ENCODE measurements around the gene SLC9A3.

Gene SLC9A3

DNA sequence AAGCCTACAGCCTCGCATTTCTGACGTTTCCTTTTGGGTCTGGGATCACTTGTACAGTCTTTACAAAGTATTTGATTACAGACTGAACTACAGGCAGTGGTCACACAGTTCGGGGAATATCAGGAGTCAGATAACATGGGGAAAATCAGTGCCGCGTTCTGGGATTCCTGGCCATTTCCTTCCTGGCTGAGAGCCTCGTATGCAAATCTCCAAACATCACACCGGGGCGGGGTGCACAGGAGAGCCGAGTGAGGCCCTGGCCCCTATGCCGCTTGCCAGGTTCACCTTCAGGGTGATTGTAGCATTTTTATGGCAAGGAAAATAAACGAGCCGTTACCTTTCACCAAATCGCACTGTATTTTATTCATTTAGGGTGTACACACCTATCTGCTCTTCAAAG is 29.6 kb upstream of the SLC9A3 start:
- H3K4me3 ChIP-seq (ENCODE audit: low read depth in 1 of 2, low read length in 2 of 2): no peak overlapping the region
- no peak overlapping the region for H3K27ac ChIP-seq (ENCODE audit: low read depth, low read length)
- H3K4me1 ChIP-seq (ENCODE audit: insufficient read depth, low read length): no peaks in the 10 kb centered on the region
- H3K9me3 ChIP-seq (ENCODE audit: low read length): no peaks in the 10 kb centered on the region
- peaks cover 0 to 7% of the 10 kb centered on the region in 2 donors for H3K27me3 ChIP-seq (ENCODE audit: control insufficient read depth in 1 of 2, insufficient read depth in 2 of 2, low read length in 2 of 2)
- H3K9ac ChIP-seq (ENCODE audit: low read length): no peak overlapping the region
- no peaks in the 10 kb centered on the region for H3K36me3 ChIP-seq (ENCODE audit: insufficient read depth, low read length)

DNA sequence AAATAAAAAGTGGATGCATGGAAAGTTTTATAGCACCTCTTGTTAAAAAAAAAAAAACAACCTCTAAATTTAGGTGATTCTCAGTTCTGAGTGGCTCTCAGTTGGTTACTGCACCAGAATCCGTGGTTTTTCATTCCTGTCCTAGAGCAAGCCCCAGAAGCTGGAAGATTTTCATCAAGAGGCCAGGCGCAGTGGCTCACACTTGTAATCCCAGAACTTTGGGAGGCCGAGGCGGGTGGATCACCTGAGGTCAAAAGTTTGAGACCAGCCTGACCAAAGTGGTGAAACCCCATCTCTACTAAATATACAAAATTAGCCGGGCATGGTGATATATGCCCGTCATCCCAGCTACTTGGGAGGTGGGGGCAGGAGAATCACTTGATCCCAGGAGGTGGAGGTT is 27.2 kb upstream of the SLC9A3 start:
- Histone ChIP-seq H3K27ac (ENCODE audit: low read depth, low read length) (no peak overlapping the region), H3K4me1 (ENCODE audit: insufficient read depth, low read length) (no peaks in the 10 kb centered on the region), H3K27me3 (ENCODE audit: control insufficient read depth in 1 of 2, insufficient read depth in 2 of 2, low read length in 2 of 2) (peaks cover 0 to 23% of the 10 kb centered on the region in 2 donors), H3K4me3 (ENCODE audit: low read depth in 1 of 2, low read length in 2 of 2) (no peak overlapping the region), H3K9ac (ENCODE audit: low read length) (no peak overlapping the region), H3K36me3 (ENCODE audit: insufficient read depth, low read length) (no peaks in the 10 kb centered on the region), H3K9me3 (ENCODE audit: low read length) (no peaks in the 10 kb centered on the region)

DNA sequence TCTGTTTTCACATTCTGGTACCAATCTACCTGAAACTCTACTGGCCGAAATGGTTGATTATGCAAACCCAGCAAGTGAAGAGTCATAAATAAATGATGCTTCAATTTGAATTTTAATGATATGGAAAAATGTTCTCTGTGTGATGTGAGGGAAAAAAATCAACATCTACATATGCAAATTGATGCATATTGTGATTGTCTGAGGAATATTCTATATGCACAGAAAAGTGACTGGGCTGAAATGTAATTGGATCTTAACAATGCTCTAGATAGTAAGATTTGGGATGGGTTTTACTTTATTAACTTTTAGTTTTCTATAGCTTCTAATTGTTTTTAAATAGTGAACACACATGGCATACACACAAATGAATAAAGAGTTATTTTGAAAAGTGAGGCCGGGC is 25.0 kb upstream of the SLC9A3 start:
- H3K9ac ChIP-seq (ENCODE audit: low read length): no peak overlapping the region

DNA sequence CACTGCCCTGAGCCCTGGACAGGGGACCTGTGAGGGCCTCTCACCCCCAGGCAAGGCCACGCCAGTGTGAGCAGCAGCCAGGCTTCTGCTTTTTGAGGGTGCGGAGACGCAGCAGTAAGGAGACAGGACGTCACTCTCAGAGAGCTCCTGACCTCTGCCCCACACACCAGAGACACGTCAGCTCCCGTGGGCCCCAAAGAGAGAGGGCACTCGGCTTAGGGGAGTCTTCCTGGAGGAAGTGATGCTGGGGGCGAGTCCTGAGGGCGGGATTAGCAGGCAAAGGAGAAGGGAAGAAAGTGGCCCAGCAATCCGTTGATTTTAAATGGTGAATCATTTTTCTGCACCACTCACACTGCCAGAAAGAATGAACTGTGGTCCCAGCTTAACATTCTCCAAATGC is 24.0 kb upstream of the SLC9A3 start:
- no peaks in the 10 kb centered on the region for H3K9me3 ChIP-seq (ENCODE audit: low read length)
- no peak overlapping the region for H3K9ac ChIP-seq (ENCODE audit: low read length)
- no peak overlapping the region for H3K27ac ChIP-seq (ENCODE audit: low read depth, low read length)
- H3K27me3 ChIP-seq (ENCODE audit: control insufficient read depth in 1 of 2, insufficient read depth in 2 of 2, low read length in 2 of 2): peaks cover 0 to 23% of the 10 kb centered on the region in 2 donors
- H3K4me3 ChIP-seq (ENCODE audit: low read depth in 1 of 2, low read length in 2 of 2): no peak overlapping the region
- no peaks in the 10 kb centered on the region for H3K4me1 ChIP-seq (ENCODE audit: insufficient read depth, low read length)
- no peaks in the 10 kb centered on the region for H3K36me3 ChIP-seq (ENCODE audit: insufficient read depth, low read length)

More for the DNA sequence above, 25.0 kb upstream of the SLC9A3 start:
- no peak overlapping the region for H3K4me3 ChIP-seq (ENCODE audit: low read depth in 1 of 2, low read length in 2 of 2)
- H3K9me3 ChIP-seq (ENCODE audit: low read length): no peaks in the 10 kb centered on the region
- H3K27ac ChIP-seq (ENCODE audit: low read depth, low read length): no peak overlapping the region
- peaks cover 0 to 23% of the 10 kb centered on the region in 2 donors for H3K27me3 ChIP-seq (ENCODE audit: control insufficient read depth in 1 of 2, insufficient read depth in 2 of 2, low read length in 2 of 2)
- H3K36me3 ChIP-seq (ENCODE audit: insufficient read depth, low read length): no peaks in the 10 kb centered on the region
- no peaks in the 10 kb centered on the region for H3K4me1 ChIP-seq (ENCODE audit: insufficient read depth, low read length)

DNA sequence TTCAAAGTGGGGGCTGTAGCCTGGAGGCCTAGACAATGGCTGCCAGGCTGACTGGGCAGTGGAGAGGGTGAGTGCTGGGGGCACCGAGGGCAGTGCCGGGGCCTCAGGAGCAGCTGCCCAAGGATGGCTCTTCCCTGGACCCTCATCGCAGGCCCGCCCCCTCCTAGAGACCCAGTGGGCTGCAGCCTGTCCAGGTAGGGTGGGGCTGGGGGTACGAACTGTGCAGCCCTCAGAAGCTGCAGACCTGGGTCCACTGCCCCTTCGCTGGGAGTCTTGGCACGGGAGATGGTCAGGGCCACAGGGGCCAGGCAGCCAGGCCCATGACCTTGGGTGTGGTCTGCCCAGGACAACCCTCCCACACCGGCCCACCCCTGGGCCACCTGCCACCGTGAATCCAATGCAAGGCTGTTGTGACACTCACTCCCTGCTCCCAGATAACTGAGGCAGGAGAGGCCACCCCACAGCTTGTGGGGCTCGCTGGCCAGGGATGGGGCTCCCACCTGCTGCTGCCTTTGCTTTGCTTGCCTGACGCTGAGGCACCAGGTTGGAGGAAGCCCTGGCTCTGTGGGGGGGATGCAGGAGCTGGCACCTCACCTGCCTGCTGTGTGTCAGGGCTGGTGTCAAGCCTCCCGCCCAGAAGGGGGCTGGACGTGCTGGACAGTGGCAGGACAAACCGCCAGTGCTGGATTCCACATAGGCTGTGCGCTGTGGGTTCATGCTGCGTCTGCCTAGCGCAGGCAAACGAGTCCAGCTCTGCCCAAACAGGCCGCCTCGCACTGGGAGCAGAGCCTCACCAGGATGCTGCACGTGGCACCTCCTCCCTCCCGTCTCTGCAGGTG is 23.1 kb upstream of the SLC9A3 start:
- no peaks in the 10 kb centered on the region for H3K36me3 ChIP-seq (ENCODE audit: insufficient read depth, low read length)
- no peak overlapping the region for H3K9ac ChIP-seq (ENCODE audit: low read length)
- H3K4me1 ChIP-seq (ENCODE audit: insufficient read depth, low read length): no peaks in the 10 kb centered on the region
- peaks cover 0 to 23% of the 10 kb centered on the region in 2 donors for H3K27me3 ChIP-seq (ENCODE audit: control insufficient read depth in 1 of 2, insufficient read depth in 2 of 2, low read length in 2 of 2)
- H3K4me3 ChIP-seq (ENCODE audit: low read depth in 1 of 2, low read length in 2 of 2): no peak overlapping the region
- no peak overlapping the region for H3K27ac ChIP-seq (ENCODE audit: low read depth, low read length)
- H3K9me3 ChIP-seq (ENCODE audit: low read length): no peaks in the 10 kb centered on the region

DNA sequence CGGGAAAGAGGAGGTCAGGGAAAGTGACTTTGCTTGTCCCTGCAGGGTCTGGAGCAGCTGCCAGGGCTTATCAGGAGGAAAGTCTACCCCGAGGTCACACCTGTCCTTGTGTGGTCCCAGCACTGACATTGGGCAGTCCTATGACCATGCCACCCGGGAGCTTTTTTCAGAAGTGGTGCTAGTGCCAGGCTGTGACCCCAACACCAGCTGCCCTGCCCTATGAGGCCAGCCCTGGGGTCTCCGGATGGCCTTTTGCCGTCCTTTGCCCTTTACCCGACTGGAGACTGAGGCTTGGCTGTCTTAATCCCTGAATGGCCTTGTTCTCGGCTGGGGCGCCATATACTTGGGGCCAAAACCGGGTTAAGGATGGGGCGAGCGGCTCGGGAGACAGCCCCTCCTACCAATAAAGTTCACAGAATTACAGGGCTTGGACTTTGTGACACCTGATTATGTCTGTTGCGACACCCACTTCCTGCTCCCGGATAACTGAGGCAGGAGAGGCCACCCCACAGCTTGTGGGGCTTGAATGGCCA is 22.2 kb upstream of the SLC9A3 start:
- peaks cover 0 to 24% of the 10 kb centered on the region in 2 donors for H3K27me3 ChIP-seq (ENCODE audit: control insufficient read depth in 1 of 2, insufficient read depth in 2 of 2, low read length in 2 of 2)
- no peaks in the 10 kb centered on the region for H3K9me3 ChIP-seq (ENCODE audit: low read length)
- no peaks in the 10 kb centered on the region for H3K4me1 ChIP-seq (ENCODE audit: insufficient read depth, low read length)
- H3K27ac ChIP-seq (ENCODE audit: low read depth, low read length): no peak overlapping the region
- no peak overlapping the region for H3K9ac ChIP-seq (ENCODE audit: low read length)
- H3K36me3 ChIP-seq (ENCODE audit: insufficient read depth, low read length): no peaks in the 10 kb centered on the region
- no peak overlapping the region for H3K4me3 ChIP-seq (ENCODE audit: low read depth in 1 of 2, low read length in 2 of 2)

DNA sequence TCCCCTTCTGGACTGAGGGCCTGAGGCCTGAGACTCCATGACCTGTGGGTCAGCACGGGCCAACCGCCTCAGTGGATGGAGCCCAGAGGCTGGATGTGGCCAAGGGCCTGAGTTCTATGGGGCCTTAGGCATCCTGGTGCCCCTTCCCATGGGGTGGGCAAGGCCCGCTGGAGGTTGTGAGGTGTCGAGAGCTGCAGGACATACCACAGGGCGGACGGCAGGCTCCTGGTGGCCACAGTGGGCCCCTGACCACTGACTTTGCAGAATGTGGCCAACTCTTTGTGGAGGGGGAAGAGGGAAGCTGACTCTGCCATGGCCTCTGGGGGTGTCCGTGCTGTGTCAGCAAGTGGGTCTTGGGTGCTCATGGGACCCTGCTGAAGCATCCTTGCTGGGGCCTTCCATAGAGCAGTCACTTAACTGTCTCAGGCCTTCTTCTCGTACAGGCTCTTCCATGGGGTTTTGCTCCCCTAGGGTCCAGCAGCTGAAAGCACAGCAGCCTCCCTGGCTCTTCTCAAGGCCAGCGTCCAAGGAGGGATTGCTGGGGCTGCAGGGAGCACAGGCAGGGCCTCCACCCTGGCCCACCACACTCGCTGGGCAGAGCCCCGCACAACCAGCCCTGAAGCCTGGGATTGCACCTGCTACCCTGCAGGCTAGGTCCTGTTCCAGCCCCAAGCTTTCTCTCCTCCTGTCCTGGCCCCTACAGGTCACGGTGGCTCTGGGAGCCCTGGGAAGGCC is 21.6 kb upstream of the SLC9A3 start:
- H3K4me1 ChIP-seq (ENCODE audit: insufficient read depth, low read length): no peaks in the 10 kb centered on the region
- no peaks in the 10 kb centered on the region for H3K9me3 ChIP-seq (ENCODE audit: low read length)
- H3K27ac ChIP-seq (ENCODE audit: low read depth, low read length): no peak overlapping the region
- H3K9ac ChIP-seq (ENCODE audit: low read length): no peak overlapping the region
- peaks cover 0 to 30% of the 10 kb centered on the region in 2 donors for H3K27me3 ChIP-seq (ENCODE audit: control insufficient read depth in 1 of 2, insufficient read depth in 2 of 2, low read length in 2 of 2)
- H3K4me3 ChIP-seq (ENCODE audit: low read depth in 1 of 2, low read length in 2 of 2): no peak overlapping the region
- no peaks in the 10 kb centered on the region for H3K36me3 ChIP-seq (ENCODE audit: insufficient read depth, low read length)

DNA sequence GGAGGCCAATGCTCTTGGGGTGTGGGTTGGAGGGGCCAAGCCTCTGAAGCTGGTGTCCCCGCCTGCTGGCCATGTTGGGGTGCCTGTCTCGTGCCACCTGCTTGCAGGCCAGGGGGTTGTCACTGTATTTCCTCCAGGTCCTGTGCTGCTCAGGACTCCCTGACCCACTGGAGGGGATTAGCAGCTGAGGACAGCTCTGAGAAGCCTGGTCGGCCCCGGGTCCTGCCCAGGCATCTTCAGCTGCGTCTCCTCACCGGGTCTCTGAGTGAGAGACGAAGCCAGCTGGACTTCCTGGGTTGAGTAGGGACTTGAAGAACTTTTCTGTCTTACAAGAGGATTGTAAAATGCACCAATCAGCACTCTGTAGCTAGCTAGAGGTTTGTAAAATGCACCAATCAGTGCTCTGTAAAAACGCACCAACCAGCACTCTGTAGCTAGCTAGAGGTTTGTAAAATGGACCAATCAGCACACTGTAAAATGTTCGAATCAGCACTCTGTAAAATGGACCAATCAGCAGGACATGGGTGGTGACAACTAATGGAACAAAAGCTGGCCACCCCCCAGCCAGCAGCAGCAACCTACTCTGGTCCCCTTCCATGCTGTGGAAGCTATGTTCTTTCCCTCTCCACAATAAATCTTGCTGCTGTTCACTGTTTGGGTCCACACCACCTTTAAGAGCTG is 20.6 kb upstream of the SLC9A3 start:
- Histone ChIP-seq H3K36me3 (ENCODE audit: insufficient read depth, low read length) (no peaks in the 10 kb centered on the region), H3K4me1 (ENCODE audit: insufficient read depth, low read length) (no peaks in the 10 kb centered on the region), H3K27ac (ENCODE audit: low read depth, low read length) (no peak overlapping the region), H3K27me3 (ENCODE audit: control insufficient read depth in 1 of 2, insufficient read depth in 2 of 2, low read length in 2 of 2) (peaks cover 0 to 31% of the 10 kb centered on the region in 2 donors), H3K4me3 (ENCODE audit: low read depth in 1 of 2, low read length in 2 of 2) (no peak overlapping the region), H3K9me3 (ENCODE audit: low read length) (no peaks in the 10 kb centered on the region), H3K9ac (ENCODE audit: low read length) (no peak overlapping the region)

DNA sequence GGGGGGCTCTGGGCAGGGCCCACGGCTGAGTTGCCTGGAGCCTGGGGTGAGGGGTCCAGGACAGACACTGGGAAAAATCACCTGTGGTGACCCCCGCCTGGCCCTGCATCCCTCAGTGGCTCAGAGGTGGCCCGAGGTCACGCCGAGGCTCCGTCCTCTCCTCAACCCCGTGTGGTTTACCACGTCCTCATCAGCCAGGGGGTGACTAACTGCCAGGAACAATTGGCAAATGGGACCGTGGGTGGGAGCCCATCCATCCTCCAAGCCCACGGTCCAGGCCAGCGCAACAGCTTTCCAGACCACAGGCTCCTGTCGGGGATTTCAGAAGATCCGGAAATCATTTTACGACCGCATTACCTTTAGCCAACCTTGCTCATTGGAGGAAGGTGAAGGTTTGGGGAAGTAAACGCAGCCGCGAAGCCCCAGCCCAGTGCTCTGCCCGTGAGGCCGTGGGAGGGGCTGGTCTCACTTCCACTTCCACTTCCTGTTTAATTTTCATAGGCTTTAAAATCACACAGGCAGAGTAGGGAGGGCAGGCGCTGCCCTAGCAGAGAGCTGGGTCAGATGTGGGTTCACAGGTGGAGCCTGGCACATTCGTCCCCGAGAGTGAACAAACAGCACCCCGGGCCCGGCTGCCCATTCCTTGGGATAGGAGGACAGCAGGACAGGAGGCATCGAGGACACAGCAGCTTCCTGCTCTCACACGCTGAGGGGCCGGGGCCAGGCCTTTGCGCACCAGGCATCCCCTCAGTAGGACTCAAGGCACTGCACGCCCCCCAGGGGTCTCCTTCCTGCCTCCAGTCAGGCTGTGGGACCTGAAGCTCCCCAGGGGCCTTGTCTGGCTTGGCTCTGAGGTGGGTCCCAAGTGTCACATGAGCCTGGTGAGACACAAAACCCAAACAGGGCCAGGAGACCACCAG is 19.8 kb upstream of the SLC9A3 start:
- H3K36me3 ChIP-seq (ENCODE audit: insufficient read depth, low read length): no peaks in the 10 kb centered on the region
- no peak overlapping the region for H3K4me3 ChIP-seq (ENCODE audit: low read depth in 1 of 2, low read length in 2 of 2)
- H3K9me3 ChIP-seq (ENCODE audit: low read length): no peaks in the 10 kb centered on the region
- H3K4me1 ChIP-seq (ENCODE audit: insufficient read depth, low read length): no peaks in the 10 kb centered on the region
- H3K27ac ChIP-seq (ENCODE audit: low read depth, low read length): no peak overlapping the region
- peaks cover 0 to 37% of the 10 kb centered on the region in 2 donors for H3K27me3 ChIP-seq (ENCODE audit: control insufficient read depth in 1 of 2, insufficient read depth in 2 of 2, low read length in 2 of 2)
- no peak overlapping the region for H3K9ac ChIP-seq (ENCODE audit: low read length)

DNA sequence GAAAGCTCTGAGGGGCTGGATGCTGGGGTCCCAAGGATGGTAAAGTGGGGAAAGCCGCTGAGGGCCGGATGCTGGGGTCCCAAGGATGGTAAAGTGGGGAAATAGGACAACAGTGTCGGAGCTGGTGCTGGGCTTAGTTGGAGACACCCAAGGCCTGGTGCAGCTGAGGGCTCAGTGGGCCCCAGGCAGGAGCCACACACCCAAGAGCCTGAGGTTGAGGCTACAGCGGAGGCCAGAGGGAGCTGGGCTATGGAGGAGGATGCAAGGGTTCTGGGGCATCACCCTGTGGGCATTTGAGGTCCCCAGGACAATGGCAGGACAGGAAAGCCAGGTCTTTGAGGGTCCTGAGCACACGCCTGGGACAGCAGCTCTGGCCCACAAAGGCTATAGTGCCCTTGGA is 19.1 kb upstream of the SLC9A3 start:
- H3K4me1 ChIP-seq (ENCODE audit: insufficient read depth, low read length): no peaks in the 10 kb centered on the region
- peaks cover 0 to 41% of the 10 kb centered on the region in 2 donors for H3K27me3 ChIP-seq (ENCODE audit: control insufficient read depth in 1 of 2, insufficient read depth in 2 of 2, low read length in 2 of 2)
- no peak overlapping the region for H3K4me3 ChIP-seq (ENCODE audit: low read depth in 1 of 2, low read length in 2 of 2)
- H3K27ac ChIP-seq (ENCODE audit: low read depth, low read length): no peak overlapping the region
- H3K36me3 ChIP-seq (ENCODE audit: insufficient read depth, low read length): no peaks in the 10 kb centered on the region
- H3K9me3 ChIP-seq (ENCODE audit: low read length): no peaks in the 10 kb centered on the region
- no peak overlapping the region for H3K9ac ChIP-seq (ENCODE audit: low read length)
